GM18858 (cell line): ENCODE results near the gene WDR70.
"Not testable (repeated sequence)": the region's sequence is repeated elsewhere in the genome, so short reads cannot be mapped to it uniquely, and the experiment has no call there.

ENCODE experiments used
- ATAC-seq: cut with Tn5 transposase; IDR thresholded peaks from one replicate; pipeline ENCODE4 v1.9.1; 2021; ENCODE audit not compliant: unreplicated experiment

The WDR70 gene

GRCh38 chr5:37742111-37742510, 363.0 kb downstream of the WDR70 start:
- ATAC-seq, result no peak

GRCh38 chr5:37751227-37751626, 372.1 kb downstream of the WDR70 start:
- no peak for ATAC-seq

GRCh38 chr5:37754976-37755375, 375.9 kb downstream of the WDR70 start:
- no peak for ATAC-seq

GRCh38 chr5:37755581-37755980, 376.5 kb downstream of the WDR70 start:
- ATAC-seq, result no peak

GRCh38 chr5:37756248-37756647, 377.1 kb downstream of the WDR70 start:
- no peak for ATAC-seq

GRCh38 chr5:37757980-37758582, 379.0 kb downstream of the WDR70 start:
- no peak for ATAC-seq

- no peak for ATAC-seq
Observed at GRCh38 chr5:37767251-37767650, 388.1 kb downstream of the WDR70 start.

- no peak for ATAC-seq
Observed at GRCh38 chr5:37767961-37768360, 388.8 kb downstream of the WDR70 start.

- ATAC-seq, result no peak
Observed at GRCh38 chr5:37768371-37768770, 389.3 kb downstream of the WDR70 start.

GRCh38 chr5:37769108-37769507, 390.0 kb downstream of the WDR70 start:
- ATAC-seq, result no peak

- no peak for ATAC-seq
Observed at GRCh38 chr5:37769840-37770239, 390.7 kb downstream of the WDR70 start.

- ATAC-seq, result no peak
Observed at GRCh38 chr5:37770786-37771185, 391.7 kb downstream of the WDR70 start.

- no peak for ATAC-seq
Observed at GRCh38 chr5:37771203-37771611, 392.1 kb downstream of the WDR70 start.

GRCh38 chr5:37771731-37772130, 392.6 kb downstream of the WDR70 start:
- ATAC-seq, result no peak

- ATAC-seq, result no peak
Observed at GRCh38 chr5:37772255-37772654, 393.1 kb downstream of the WDR70 start.

GRCh38 chr5:37773809-37774208, 394.7 kb downstream of the WDR70 start:
- ATAC-seq, result no peak

- ATAC-seq, result no peak
Observed at GRCh38 chr5:37774912-37775483, 395.9 kb downstream of the WDR70 start.

GRCh38 chr5:37776826-37777225, 397.7 kb downstream of the WDR70 start:
- no peak for ATAC-seq

- no peak for ATAC-seq
Observed at GRCh38 chr5:37777432-37778130, 398.5 kb downstream of the WDR70 start.

- ATAC-seq, result not testable (repeated sequence)
Observed at GRCh38 chr5:37781409-37781808, 402.3 kb downstream of the WDR70 start.

- ATAC-seq, result no peak
Observed at GRCh38 chr5:37786416-37786815, 407.3 kb downstream of the WDR70 start.

GRCh38 chr5:37786862-37787519, 407.9 kb downstream of the WDR70 start:
- no peak for ATAC-seq
